NCI-H2107 treated with DMSO at 0.1 percent for 48 hours (cell line): ENCODE measurements around the gene CGB3.

Source experiments
- DNase-seq: peaks from one replicate; lab custom pipeline; 2025; ENCODE audit not compliant: unreplicated experiment; lab: John Stamatoyannopoulos, UW

Gene CGB3

GRCh38 chr19:49017041-49017665, 7.0 kb downstream of the CGB3 start, which contains the start of gene LHB:
Gene LHB (minus strand): TSS chr19:49017091. CDS start chr19:49017081, 10 bp downstream.
- DNase-seq = no peak

GRCh38 chr19:49016067-49016839, 7.9 kb downstream of the CGB3 start:
- DNase-seq = no peak

- no peak for DNase-seq
Measured at GRCh38 chr19:49014870-49015255, 9.3 kb downstream of the CGB3 start.

GRCh38 chr19:49014123-49014869, 9.8 kb downstream of the CGB3 start:
- no peak for DNase-seq

GRCh38 chr19:49011194-49011593, 12.9 kb downstream of the CGB3 start:
- DNase-seq = no peak

GRCh38 chr19:49010453-49010852, 13.7 kb downstream of the CGB3 start:
- no peak for DNase-seq

- DNase-seq = no peak
Measured at GRCh38 chr19:49009828-49010227, 14.3 kb downstream of the CGB3 start.

GRCh38 chr19:49006905-49007304, 17.2 kb downstream of the CGB3 start:
- no peak for DNase-seq

- no peak for DNase-seq
Measured at GRCh38 chr19:49004964-49005614, 19.0 kb downstream of the CGB3 start.

GRCh38 chr19:49004133-49004532, 20.0 kb downstream of the CGB3 start:
- no peak for DNase-seq

- DNase-seq = no peak
Measured at GRCh38 chr19:48999481-49000325, 24.4 kb downstream of the CGB3 start.

GRCh38 chr19:48997972-48998371, 26.2 kb downstream of the CGB3 start:
- DNase-seq = peak; percentile 84

- DNase-seq = no peak
Measured at GRCh38 chr19:48994035-48994386, 30.1 kb downstream of the CGB3 start.

GRCh38 chr19:48993175-48994034, 30.7 kb downstream of the CGB3 start, which contains the start of the genes GYS1 and RUVBL2:
Gene GYS1 (minus strand): TSS chr19:48993309. CDS start chr19:48993112, 197 bp downstream.
Gene RUVBL2 (plus strand): TSS chr19:48993887. CDS start chr19:48993912, 25 bp downstream.
- peak; percentile 96 for DNase-seq

GRCh38 chr19:48992581-48993174, 31.5 kb downstream of the CGB3 start:
- peak; percentile 21 for DNase-seq

- DNase-seq = peak; percentile 3
Measured at GRCh38 chr19:48991873-48992580, 32.1 kb downstream of the CGB3 start.

GRCh38 chr19:48991011-48991609, 33.0 kb downstream of the CGB3 start:
- no peak for DNase-seq

- no peak for DNase-seq
Measured at GRCh38 chr19:48990400-48990799, 33.7 kb downstream of the CGB3 start.
